GM12878 (cell line): ENCODE measurements around the gene EYS.

ENCODE experiments used
- MXI1 ChIP-seq: fragments of 150-350 bp; IDR thresholded peaks from 2 replicates; pipeline ENCODE4 v1.6.1; 2011; ENCODE audit warnings: low read depth, mild to moderate bottlenecking, inconsistent platforms, low read length, improper control_type of control experiment
- NR2C2 ChIP-seq: IDR thresholded peaks from 2 replicates; pipeline ENCODE4 v1.6.1; 2011; ENCODE audit warnings: borderline replicate concordance, low read depth; ENCODE audit not compliant: control insufficient read depth, insufficient read length
- PAX8 ChIP-seq: fragments of 450-650 bp; IDR thresholded peaks from 2 replicates; pipeline ENCODE4 v1.6.1; 2017; ENCODE audit warnings: mild to moderate bottlenecking, moderate library complexity
- POLR2A ChIP-seq: IDR thresholded peaks from 2 replicates; pipeline ENCODE4 v1.6.1; 2011; ENCODE audit warnings: low read depth, mild to moderate bottlenecking, low read length
- YY1 ChIP-seq: IDR thresholded peaks from 2 replicates; pipeline ENCODE4 v1.6.1; 2011; ENCODE audit warnings: low read depth, mild to moderate bottlenecking, low read length
- TF ChIP-seq, protein P1 (sequence below), 3 experiments: IDR thresholded peaks in 2 of 3; conservative IDR thresholded peaks in 1 of 3; 2 replicates each; pipeline ENCODE4 v1.5.1; 2011; ENCODE audit warnings: low read depth in 3 of 3, low read length in 3 of 3, mild to moderate bottlenecking in 3 of 3, control low read depth in 2 of 3, moderate library complexity in 2 of 3, inconsistent platforms in 1 of 3, mixed read lengths in 1 of 3; ENCODE audit not compliant: control insufficient read depth in 2 of 3, insufficient read depth in 1 of 3; ENCODE audit errors: extremely low read depth in 1 of 3

DNA sequence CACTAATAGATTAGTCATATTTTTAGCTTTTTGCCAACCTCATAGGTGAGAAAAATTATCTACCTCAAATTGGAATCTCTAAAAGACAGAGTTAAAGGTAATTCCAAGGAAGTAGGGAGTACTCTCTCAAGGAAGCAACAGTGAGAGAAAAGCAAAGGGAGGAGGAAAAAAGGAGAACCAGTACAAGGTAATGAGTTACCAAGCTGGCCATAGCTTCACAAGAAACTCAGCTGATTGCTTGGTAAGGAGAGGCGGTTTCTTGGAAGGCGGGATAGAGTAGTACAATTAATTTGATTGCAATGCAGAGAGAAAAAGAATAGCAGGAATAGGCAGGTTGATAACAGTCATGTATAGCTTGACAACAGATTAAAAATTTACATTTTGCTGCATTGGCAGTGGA is 1933.8 kb downstream of the EYS start:
- TF ChIP-seq MXI1 (no peak), YY1 (no peak), POLR2A (no peak), NR2C2 (no peak), PAX8 (no peak)
- TF ChIP-seq, protein P1, sequence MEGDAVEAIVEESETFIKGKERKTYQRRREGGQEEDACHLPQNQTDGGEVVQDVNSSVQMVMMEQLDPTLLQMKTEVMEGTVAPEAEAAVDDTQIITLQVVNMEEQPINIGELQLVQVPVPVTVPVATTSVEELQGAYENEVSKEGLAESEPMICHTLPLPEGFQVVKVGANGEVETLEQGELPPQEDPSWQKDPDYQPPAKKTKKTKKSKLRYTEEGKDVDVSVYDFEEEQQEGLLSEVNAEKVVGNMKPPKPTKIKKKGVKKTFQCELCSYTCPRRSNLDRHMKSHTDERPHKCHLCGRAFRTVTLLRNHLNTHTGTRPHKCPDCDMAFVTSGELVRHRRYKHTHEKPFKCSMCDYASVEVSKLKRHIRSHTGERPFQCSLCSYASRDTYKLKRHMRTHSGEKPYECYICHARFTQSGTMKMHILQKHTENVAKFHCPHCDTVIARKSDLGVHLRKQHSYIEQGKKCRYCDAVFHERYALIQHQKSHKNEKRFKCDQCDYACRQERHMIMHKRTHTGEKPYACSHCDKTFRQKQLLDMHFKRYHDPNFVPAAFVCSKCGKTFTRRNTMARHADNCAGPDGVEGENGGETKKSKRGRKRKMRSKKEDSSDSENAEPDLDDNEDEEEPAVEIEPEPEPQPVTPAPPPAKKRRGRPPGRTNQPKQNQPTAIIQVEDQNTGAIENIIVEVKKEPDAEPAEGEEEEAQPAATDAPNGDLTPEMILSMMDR (IDR thresholded peaks at IDR 0.05 in 2 of 3, conservative IDR thresholded peaks at IDR 0.05 in 1 of 3; ENCODE audit: control insufficient read depth in 2 of 3, extremely low read depth in 1 of 3, insufficient read depth in 1 of 3, low read depth in 3 of 3, low read length in 3 of 3), result no peak
